GM12892 (cell line): ENCODE data around the gene DLGAP1.

Experiments
- DNase-seq: peaks from one replicate; pipeline ENCODE4 v3.0.0; 2011; ENCODE audit not compliant: insufficient read length
- FAIRE-seq: peaks from 2 replicates; lab custom pipeline; 2011; peaks lifted over from hg19 to GRCh38; lab: Jason Lieb, UNC
- POLR2A ChIP-seq: IDR thresholded peaks from 2 replicates; pipeline ENCODE4 v1.6.1; 2011; ENCODE audit warnings: low read depth, low read length, control low read depth
- POLR2AphosphoS5 ChIP-seq: IDR thresholded peaks from 2 replicates; pipeline ENCODE4 v1.6.1; 2011; ENCODE audit warnings: low read depth, low read length, control low read depth
- TAF1 ChIP-seq: IDR thresholded peaks from 2 replicates; pipeline ENCODE4 v1.6.1; 2011; ENCODE audit warnings: low read depth, mild to moderate bottlenecking, control low read depth, low read length, borderline replicate concordance

Gene DLGAP1

DNA sequence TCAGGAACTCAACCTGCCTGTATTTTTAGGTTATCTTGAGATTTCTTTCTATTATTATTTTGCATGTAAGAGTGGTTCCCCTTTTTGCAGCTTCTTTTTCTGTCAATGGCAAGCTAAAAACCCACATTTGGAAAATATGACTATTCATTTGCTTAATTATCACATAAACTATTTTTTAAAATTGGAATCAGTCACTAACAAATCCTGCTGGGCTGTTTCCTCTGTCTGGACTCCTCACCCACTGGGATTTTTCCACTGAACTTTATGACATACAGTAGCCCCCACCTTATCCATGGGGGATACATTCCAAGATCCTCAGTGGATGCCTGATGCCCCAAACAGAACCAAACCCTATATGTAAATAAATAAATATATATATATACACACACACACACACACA lies 447.3 kb downstream of the DLGAP1 start:
- no peak for FAIRE-seq
- TF ChIP-seq TAF1 (no peak), POLR2AphosphoS5 (no peak), POLR2A (no peak)
- DNase-seq, result no peak

DNA sequence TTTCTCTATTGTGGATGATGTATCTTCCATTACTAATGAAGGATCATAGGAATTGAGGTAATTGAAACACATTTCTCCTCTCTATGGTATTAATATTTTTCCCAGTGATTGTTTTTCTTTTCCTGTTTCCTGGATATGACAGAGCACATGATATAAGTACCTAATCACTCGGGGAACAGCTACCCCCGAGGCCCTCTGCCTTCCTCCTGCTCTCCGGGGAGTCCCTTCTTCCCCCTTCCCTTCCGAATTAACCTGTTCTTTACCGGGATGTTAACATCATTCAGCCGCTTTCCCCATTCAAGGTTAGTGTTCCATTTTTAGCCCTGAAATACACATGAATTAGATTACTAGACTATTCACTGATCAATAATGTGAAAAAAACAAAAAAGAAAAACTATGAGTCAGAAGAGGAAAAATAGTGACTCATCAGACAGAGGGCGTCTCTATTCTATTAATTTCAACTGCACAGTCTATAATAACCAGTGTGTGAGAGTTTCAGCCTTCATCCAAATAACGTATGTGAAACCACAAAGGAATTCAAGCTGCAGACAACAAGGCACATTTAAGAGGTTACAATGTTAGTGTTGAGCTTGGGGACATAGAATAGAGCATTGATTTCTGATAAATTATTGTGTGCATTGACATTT lies 450.8 kb downstream of the DLGAP1 start:
- DNase-seq (no peak), FAIRE-seq (no peak)
- TF ChIP-seq POLR2A, result no peak
- no peak for TF ChIP-seq POLR2AphosphoS5
- no peak for TF ChIP-seq TAF1

DNA sequence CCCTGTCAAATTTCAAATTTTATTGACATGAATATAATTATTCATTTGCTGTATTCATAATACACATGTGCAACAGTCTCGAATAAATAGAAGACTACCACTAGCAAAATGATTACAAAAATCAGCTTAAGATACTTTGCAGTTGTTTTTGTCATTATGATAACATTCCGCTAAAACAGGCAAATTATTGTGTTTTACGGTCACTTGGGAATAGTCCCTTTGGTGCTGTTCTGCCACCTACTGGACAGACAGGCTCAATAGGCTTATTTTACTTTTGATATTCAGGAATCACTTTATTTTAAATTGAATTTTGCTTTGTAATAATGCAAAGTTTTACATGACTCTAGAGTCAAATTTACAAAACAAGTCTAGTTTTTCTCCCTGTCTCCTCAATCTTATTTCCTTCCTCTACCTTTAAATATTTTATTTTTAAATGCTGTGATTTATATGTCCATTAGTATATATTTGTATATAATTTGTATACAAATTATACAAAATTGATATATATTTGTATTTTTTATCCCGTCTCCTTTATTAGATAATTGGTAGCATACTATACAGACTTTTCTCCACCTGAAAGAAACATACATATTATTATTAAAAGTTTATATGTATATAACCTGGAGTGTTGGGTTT lies 456.3 kb downstream of the DLGAP1 start:
- FAIRE-seq (no peak), DNase-seq (no peak)
- TF ChIP-seq POLR2AphosphoS5 (no peak), POLR2A (no peak)

DNA sequence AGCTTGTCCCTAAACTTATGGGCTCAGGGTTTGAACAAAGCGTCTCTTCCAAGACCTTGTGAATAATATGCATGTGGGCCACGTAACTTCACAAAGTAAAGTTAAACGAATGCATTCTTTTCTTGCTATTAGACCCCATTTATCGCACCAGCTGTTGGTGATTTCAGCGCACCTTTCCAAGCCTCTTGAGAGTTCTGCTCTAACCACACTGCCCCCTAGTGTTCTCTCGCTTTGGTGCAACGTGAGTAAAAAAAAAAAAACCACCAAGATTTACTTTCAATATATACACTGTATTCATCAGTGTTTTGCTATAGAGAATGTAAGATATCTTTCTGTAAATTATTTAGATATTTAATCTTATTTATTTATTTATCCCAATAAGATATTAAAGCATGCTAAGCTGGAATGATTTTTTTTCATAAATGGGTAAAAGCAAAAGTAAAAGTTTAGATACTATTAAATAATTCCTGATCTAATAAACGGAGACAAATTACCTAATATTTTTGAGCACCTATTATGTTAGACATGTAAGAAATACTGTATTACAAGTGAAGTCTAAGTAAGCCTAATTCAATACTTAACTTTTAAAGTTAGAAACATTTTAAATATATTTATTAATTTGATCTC lies 459.5 kb downstream of the DLGAP1 start:
- TF ChIP-seq POLR2A, result no peak
- TF ChIP-seq TAF1, result no peak
- TF ChIP-seq POLR2AphosphoS5, result no peak
- DNase-seq, result no peak
- peak; percentile 87 for FAIRE-seq

DNA sequence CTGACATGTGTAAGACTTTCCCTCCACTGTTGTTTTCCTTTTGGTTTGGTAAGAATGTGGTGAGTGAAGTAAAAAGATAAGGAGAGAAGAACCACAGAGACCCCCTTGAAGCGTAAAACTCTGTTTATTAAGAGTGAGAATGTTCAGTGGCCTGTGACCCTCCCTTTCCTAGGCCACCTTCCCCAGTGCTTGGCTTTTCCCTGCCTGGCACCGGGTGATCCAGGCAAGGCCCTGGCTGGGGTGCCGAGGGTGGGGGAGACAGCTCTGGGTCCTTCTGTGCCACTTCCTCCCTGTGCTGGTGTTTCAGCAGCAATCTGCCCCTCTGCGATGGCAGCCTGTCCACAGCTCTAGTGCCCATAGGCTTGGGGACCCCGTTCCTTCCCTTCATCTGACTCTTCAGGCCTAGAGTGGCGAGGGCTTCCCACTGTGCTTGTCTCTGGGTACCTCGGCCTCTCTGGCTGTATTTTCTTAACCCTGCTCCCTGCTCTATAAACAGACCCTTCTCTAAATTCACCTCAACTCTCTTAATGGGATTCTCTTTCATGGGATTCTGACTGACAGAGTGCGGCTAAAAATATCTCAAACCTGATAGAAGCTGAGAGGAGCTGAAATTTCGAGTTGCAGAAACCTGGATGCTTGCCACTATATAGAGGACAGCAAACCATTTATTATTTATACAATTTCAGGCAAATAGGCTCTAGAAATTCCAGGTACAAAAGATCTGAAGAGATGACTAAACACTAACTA lies 461.0 kb downstream of the DLGAP1 start:
- DNase-seq (no peak), FAIRE-seq (no peak)
- TF ChIP-seq TAF1, result no peak
- no peak for TF ChIP-seq POLR2AphosphoS5
- TF ChIP-seq POLR2A, result no peak

DNA sequence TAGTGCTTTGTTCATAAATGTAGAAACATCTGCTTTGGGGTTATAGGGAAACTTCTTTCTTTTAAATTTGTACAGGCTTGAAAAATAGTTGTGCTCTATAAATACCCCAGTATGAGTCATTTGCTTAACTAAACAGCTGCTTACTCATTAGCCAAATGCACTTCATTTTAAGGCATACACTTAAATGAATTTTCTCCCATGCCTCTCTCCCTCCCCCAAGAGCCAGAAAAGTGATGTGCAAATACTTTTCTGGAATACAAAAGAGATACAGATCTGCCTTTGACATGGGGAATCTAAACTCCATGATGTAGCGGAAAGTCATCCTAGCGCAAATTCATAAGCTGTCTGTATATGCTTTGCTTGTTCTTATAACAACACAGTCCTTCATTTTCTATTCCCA lies 469.4 kb downstream of the DLGAP1 start:
- no peak for FAIRE-seq
- no peak for TF ChIP-seq TAF1
- TF ChIP-seq POLR2AphosphoS5, result no peak
- no peak for TF ChIP-seq POLR2A
- no peak for DNase-seq

DNA sequence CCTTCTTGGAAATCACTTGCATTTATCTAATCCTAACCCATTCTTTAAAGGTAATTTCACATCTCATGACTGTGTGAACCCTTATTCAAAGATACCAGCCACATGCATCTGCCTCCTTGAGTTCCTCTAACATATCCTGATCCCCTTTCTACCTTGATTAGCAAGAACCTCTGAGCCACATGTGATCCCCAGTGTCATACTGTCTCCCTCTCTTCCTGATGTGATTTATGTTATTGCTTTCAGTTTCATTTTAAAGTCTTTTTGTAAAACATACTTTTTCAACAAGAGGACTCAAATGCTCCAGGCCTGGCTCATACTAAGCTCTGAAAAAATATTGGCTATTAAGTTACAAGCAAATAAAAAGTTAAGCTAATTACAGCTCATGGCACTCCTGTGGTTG lies 470.1 kb downstream of the DLGAP1 start:
- DNase-seq (no peak), FAIRE-seq (no peak)
- TF ChIP-seq POLR2AphosphoS5 (no peak), TAF1 (no peak), POLR2A (no peak)

DNA sequence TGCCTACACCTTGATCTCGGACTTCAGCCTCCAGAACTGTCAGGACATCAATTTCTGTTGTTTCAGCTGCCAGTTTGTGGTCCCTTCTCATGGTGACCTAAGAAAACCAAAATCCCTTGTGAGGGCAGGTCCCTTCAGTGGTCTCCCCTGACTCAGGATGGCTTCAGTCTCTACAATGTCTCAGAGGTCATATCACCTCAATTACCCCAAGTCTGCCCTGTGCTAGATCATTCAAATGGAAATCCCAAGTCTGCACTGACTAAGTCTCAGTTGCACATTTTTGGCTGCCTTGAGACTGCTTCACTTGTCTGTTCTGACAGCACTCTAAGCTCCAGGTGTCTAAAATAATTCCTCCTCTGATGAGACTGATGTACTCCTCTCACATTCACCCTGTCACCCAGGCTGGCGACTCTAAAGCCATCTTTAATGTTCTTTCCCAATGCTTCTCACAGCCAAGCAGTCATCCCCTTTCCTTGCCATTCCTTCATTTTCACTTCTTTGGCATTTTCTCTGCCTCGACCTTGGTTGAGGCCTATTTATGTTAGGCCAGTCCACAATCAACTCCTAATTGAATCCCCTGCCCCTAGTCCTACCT lies 470.8 kb downstream of the DLGAP1 start:
- TF ChIP-seq TAF1, result no peak
- no peak for TF ChIP-seq POLR2AphosphoS5
- TF ChIP-seq POLR2A, result no peak
- FAIRE-seq (no peak), DNase-seq (no peak)

DNA sequence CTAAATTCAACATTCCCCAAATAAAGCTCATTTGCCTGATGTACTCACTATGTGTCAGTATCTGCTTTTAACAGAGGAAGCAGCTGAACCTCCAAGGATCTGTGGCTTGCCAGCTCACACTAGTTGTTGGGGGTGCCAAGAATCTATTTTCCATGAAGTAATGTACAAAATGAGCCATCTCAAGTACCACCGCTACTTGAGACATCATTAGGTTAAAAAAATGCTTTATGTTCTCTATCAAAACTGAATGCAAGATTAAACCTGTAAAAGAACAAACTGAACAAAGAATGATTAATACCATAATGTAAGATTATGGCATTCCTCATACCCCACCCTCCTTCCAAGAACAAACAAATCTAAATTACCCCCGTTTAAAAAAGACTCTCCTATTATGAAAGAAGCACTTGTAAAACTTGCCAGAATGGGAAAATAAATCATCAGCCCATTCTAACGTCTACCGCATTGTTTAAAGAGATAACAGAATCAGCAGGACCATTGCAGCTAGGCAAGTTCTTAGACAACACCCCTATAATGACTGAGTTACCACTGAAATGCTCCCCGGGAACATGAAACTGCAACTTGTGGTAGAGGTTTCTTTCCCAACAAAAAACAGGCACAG lies 471.6 kb downstream of the DLGAP1 start:
- DNase-seq, result no peak
- no peak for FAIRE-seq
- no peak for TF ChIP-seq POLR2A
- no peak for TF ChIP-seq POLR2AphosphoS5
- no peak for TF ChIP-seq TAF1

DNA sequence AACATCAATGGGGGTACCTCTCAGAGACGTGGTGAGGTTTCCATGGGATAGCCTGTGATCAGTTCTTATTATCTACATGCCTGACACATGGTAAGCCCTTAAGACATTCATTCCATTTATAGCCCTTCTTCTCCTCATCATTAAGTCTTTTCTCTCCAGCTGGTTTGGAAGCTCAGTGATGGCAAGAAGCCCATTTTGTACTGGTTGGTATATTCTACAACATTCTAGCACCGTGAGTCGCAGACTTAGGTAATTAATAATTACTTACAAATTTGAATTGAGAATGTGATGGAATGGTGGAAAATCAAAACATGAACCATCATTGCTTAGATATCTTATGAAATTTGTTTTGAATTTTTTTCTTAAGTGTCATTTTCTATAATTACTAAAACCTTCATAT lies 472.6 kb downstream of the DLGAP1 start:
- FAIRE-seq (no peak), DNase-seq (no peak)
- no peak for TF ChIP-seq POLR2AphosphoS5
- TF ChIP-seq POLR2A, result no peak
- no peak for TF ChIP-seq TAF1

DNA sequence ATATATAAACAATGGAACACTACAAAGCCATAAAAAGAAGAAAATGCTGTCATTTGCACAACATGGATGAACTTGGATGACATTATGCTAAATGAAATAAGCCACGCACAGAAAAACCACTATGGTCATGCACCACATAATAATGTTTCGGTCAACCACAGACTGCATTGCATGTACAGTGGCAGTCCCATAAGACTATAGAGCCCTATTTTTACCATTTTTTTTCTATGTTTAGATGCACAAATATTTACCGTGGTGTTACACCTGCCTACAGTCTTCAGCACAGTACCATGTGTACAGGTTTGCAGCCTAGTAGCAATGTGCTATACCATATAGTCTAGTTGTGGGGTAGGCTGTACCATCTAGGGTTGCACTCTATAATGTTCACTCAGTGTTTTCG lies 476.1 kb downstream of the DLGAP1 start:
- FAIRE-seq (no peak), DNase-seq (no peak)
- TF ChIP-seq TAF1, result no peak
- TF ChIP-seq POLR2AphosphoS5, result no peak
- TF ChIP-seq POLR2A, result no peak

DNA sequence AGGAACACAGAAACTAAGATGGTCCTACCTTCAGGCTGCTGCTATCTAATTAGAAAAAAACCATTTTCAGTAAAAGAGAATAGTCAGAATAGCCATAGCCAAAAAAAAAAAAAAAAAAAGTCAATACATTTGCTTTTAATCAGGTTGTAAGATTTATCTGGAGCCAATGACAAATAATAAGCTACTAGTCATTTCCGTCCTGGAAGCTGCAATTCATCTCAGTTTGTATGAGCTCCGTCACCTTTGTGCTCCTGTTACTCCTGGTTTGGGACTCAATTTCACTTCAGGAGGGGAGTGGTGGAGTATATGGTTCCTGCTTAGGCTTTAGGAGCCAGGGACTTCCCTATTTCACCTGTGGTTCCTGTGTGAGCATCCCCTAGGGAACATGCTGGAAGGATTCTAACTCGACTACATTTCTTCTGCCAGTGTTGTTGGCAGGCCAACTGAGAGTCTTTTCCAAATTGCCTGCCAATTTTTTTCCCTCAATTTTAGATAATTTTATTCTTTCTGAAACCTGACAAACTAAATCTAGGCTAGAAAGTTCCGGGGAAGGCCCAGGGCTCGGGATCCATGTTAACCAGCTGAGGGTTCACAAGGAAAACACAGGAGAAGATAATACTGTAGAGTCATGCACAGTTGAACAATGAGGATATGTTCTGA lies 481.8 kb downstream of the DLGAP1 start:
- TF ChIP-seq POLR2A (no peak), TAF1 (no peak), POLR2AphosphoS5 (no peak)
- no peak for DNase-seq
- no peak for FAIRE-seq
